Epithelial cell of proximal tubule (primary cell): ENCODE measurements around the gene MUL1. TPM values are rescaled to one million over a fixed set of nuclear protein-coding genes. Genes with fewer than 3 reads are reported as not detected.

Experiments used
- DNase-seq: peaks from one replicate; pipeline ENCODE4 v3.0.0-alpha.2; 2011; ENCODE audit warnings: low read depth
- H3K4me3 ChIP-seq: 2 replicates; pipeline ENCODE4 v1.5.1; 2011; ENCODE audit warnings: low read depth, mild to moderate bottlenecking, low read length
- total RNA-seq: library from RNA; depleted of rRNA; stranded (reverse); fragments of >200 nt; gene quantifications from 2 replicates; pipeline ENCODE4 v1.2.3, GENCODE V29; 2015
- TF ChIP-seq, protein P1 (sequence below): conservative IDR thresholded peaks from 2 replicates; pipeline ENCODE4 v1.5.1; 2012; ENCODE audit warnings: low read depth, mild to moderate bottlenecking, low read length

The MUL1 gene, protein sequence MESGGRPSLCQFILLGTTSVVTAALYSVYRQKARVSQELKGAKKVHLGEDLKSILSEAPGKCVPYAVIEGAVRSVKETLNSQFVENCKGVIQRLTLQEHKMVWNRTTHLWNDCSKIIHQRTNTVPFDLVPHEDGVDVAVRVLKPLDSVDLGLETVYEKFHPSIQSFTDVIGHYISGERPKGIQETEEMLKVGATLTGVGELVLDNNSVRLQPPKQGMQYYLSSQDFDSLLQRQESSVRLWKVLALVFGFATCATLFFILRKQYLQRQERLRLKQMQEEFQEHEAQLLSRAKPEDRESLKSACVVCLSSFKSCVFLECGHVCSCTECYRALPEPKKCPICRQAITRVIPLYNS
- total RNA-seq, result 24.6 and 30.4 TPM in 2 replicates

DNA sequence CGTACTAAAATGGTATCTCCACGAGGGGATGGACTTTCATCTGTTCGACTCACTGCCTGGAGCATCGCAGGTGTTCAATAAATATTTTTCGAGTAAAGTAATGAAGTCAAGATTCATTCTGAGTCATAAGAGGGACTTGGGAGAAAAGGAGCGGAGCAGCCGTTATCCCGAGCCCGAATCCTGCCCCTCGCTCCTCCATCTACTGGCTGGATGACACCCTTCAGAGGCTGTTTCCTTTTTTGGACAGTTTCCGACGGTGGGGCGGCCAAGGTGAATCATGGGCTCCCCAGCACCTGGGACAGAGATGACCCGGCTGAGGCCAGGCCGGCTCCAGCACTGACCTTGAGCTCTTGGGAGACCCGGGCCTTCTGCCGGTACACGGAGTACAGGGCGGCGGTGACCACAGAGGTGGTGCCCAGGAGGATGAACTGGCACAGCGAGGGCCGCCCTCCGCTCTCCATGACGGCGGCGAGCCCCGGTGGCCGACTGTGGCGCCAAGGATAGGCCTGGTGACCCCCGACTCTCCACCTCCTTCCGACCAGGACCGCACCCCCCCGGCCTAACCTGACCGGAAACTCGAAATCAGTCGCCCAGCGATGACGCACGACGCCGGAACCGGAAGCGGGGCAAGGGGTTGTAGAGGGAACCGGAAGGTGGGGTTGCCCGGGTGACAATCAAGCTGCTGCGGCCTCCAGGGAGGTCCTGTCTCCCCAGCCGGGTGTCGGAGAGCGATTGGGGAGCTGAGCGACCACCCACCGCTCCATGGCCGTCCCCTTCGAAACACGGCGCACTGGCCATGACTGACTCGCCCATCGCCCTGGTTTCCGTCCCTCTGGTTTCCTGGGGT lies at the start of gene MUL1:
Gene MUL1, minus strand, starts transcription at position 588 of the 847 bp plus-strand sequence. Its CDS starts 127 bp downstream, at position 461.
- TF ChIP-seq, protein P1, sequence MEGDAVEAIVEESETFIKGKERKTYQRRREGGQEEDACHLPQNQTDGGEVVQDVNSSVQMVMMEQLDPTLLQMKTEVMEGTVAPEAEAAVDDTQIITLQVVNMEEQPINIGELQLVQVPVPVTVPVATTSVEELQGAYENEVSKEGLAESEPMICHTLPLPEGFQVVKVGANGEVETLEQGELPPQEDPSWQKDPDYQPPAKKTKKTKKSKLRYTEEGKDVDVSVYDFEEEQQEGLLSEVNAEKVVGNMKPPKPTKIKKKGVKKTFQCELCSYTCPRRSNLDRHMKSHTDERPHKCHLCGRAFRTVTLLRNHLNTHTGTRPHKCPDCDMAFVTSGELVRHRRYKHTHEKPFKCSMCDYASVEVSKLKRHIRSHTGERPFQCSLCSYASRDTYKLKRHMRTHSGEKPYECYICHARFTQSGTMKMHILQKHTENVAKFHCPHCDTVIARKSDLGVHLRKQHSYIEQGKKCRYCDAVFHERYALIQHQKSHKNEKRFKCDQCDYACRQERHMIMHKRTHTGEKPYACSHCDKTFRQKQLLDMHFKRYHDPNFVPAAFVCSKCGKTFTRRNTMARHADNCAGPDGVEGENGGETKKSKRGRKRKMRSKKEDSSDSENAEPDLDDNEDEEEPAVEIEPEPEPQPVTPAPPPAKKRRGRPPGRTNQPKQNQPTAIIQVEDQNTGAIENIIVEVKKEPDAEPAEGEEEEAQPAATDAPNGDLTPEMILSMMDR, result no peak
- peak within 1 kb of the TSS; percentile 69 for H3K4me3 ChIP-seq
- no peak for DNase-seq

DNA sequence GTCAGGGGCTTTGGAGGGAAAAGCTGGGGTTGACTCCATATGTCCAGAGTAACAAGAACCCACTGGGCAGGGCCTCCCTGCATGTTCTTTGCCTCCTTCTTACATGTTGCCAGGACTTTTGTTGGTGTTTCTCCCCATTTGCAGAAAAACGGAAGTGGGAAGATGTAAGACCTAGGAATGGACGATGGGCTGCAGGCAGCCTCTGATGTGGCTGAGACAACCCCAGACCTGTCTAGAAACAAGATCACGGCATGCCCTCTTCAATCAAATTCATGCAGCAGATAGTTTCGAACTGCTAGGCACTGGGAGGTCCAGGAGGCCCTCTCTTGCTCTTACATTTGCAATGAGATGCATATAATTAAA lies 47.8 kb upstream of the MUL1 start:
- no peak overlapping the region for H3K4me3 ChIP-seq
- DNase-seq, result no peak
- TF ChIP-seq, protein P1, result no peak

GRCh38 chr1:20555025-20555757 lies 47.2 kb upstream of the MUL1 start:
- DNase-seq, result no peak
- TF ChIP-seq, protein P1, result no peak
- H3K4me3 ChIP-seq, result no peak overlapping the region

- DNase-seq, result no peak
- H3K4me3 ChIP-seq, result peak overlapping the region; percentile 26
- TF ChIP-seq, protein P1, result no peak
These were observed 44.9 kb upstream of the MUL1 start for GRCh38 chr1:20552728-20553445.

DNA sequence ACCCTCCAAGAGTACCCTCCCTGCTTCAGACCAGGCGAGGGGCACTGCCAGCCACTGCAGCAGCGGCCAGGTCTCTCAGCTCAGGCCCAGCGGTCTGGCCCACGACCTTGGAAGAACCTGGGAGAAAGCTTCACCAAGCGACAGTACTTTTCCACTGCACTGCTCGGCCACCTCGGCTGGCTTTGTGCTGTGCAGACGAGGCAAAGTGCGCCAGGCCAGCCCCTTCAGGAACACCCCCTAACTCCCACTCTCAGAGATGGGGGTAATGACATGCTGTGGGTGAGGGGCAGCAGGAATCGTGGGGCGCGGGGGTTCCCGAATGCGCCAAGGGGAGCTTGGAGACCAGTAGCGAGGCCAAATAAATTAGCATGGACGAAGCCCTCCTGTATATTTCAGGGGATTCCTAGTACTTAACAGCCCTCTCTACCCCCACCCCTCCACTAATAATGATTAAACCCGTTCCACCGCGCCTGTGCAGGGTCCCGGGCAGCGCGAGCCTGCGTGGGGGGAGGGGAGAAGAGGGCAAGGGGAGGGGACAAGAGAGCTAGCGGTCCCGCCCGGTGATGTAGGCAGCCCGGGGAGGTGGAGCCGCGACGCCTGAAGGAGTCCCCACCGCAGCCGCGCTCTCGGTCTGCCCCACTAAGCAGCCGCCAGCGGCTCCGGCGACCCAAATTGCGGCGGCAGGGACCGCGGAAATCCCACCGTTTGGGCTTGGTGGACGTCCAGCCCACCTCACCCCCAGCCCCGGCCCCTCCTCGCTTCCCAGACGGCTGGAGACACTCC lies 44.2 kb upstream of the MUL1 start, which contains the start of gene FAM43B:
Gene FAM43B, plus strand, starts transcription at position 629 of the 783 bp plus-strand sequence. CDS start 401 bp downstream, outside the sequence.
- TF ChIP-seq, protein P1, result no peak
- H3K4me3 ChIP-seq, result peak within 1 kb of the TSS; percentile 26
- no peak for DNase-seq
